ENCODE data around the gene PKD1L1.

DNA sequence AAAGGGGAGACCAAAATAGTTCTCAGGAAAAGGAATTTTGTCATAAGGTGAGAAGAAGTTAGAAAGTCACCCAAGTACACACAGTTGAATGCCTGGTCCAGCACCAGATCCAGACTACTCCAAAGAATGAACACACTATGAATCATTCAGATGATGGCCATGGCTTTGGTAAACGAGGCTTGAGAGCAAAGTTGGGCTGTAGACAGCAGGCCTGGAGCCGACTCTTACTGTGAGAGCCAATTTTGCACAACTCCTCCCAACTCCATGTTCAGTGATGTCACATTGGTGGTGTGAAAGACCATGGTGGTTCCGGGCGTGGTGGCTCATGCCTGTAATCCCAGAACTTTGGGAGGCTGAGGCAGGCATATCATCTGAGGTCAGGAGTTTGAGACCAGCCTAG lies 131.6 kb downstream of the PKD1L1 start:
- TF ChIP-seq, protein P1, sequence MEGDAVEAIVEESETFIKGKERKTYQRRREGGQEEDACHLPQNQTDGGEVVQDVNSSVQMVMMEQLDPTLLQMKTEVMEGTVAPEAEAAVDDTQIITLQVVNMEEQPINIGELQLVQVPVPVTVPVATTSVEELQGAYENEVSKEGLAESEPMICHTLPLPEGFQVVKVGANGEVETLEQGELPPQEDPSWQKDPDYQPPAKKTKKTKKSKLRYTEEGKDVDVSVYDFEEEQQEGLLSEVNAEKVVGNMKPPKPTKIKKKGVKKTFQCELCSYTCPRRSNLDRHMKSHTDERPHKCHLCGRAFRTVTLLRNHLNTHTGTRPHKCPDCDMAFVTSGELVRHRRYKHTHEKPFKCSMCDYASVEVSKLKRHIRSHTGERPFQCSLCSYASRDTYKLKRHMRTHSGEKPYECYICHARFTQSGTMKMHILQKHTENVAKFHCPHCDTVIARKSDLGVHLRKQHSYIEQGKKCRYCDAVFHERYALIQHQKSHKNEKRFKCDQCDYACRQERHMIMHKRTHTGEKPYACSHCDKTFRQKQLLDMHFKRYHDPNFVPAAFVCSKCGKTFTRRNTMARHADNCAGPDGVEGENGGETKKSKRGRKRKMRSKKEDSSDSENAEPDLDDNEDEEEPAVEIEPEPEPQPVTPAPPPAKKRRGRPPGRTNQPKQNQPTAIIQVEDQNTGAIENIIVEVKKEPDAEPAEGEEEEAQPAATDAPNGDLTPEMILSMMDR (IDR thresholded peaks at IDR 0.05): no peak
- no peak for TF ChIP-seq POLR2A (IDR thresholded peaks at IDR 0.05)
